GM12878 (cell line): ENCODE results near the gene EGFR. TPM values are rescaled to one million over a fixed set of nuclear protein-coding genes. Genes with fewer than 3 reads are reported as not detected.

Experiments
- ATAC-seq: fragments of 200-7000 bp; cut with Tn5 transposase; 3 replicates; pipeline ENCODE4 v1.9.1; 2020; ENCODE audit warnings: mild to moderate bottlenecking, moderate library complexity
- BruUV-seq: library from RNA; stranded (reverse); fragments of 400-500 nt; replicated peaks from 2 replicates; lab custom pipeline; 2021; lab: Mats Ljungman, UMichigan
- CTCF ChIA-PET: fragments of 300-600 bp; sonication (Branson Sonifier 250); formaldehyde crosslinking; extraction: SDS; loops from one replicate; lab custom pipeline; 2021; ENCODE audit warnings: inconsistent platforms; lab: Yijun Ruan, JAX
- POLR2A ChIA-PET: fragments of 350-600 bp; formaldehyde crosslinking; extraction: SDS; loops from one replicate; lab custom pipeline; 2021; ENCODE audit warnings: inconsistent platforms; lab: Charles Lee
- RAD21 ChIA-PET: fragments of 300-600 bp; sonication (Branson Sonifier 250); formaldehyde crosslinking; loops from one replicate; lab custom pipeline; 2023; ENCODE audit warnings: antibody characterized with exemption; ENCODE audit not compliant: unreplicated experiment; lab: Charles Lee
- SMC1A ChIA-PET: fragments of 300-600 bp; sonication (Branson Sonifier 250); formaldehyde crosslinking; loops from one replicate; lab custom pipeline; 2023; ENCODE audit not compliant: unreplicated experiment, uncharacterized antibody; lab: Charles Lee
- DNase-seq: peaks from one replicate; pipeline ENCODE4 v3.0.0-alpha.2; 2011; ENCODE audit warnings: low read depth, low spot score
- FAIRE-seq: peaks from 3 replicates; lab custom pipeline; 2011; peaks lifted over from hg19 to GRCh38; lab: Jason Lieb, UNC
- H2AFZ ChIP-seq: 2 replicates; pipeline ENCODE4 v1.6.0; 2011; ENCODE audit warnings: low read depth, low read length, control low read depth; ENCODE audit not compliant: control insufficient read depth
- H3K27ac ChIP-seq: 2 replicates; pipeline ENCODE4 v1.5.1; 2011; ENCODE audit warnings: control low read depth; ENCODE audit not compliant: control insufficient read depth, insufficient read depth
- H3K27me3 ChIP-seq, 2 experiments: replicated peaks in 1 of 2; 2 replicates each; pipeline versions ENCODE4 v1.6.0 to v1.6.1; 2011; ENCODE audit warnings: low read length in 1 of 2; ENCODE audit not compliant: control insufficient read depth in 2 of 2, insufficient read depth in 2 of 2
- H3K36me3 ChIP-seq, 2 experiments: 2 replicates each; pipeline ENCODE4 v1.5.1; 2011; ENCODE audit warnings: low read length in 1 of 2; ENCODE audit not compliant: control insufficient read depth in 2 of 2, insufficient read depth in 2 of 2
- H3K4me1 ChIP-seq: 2 replicates; pipeline ENCODE4 v1.6.1; 2011; ENCODE audit warnings: mild to moderate bottlenecking, low read length, moderate library complexity, mixed read lengths; ENCODE audit not compliant: control insufficient read depth, insufficient read depth
- H3K4me2 ChIP-seq: 2 replicates; pipeline ENCODE4 v1.6.0; 2011; ENCODE audit warnings: control low read depth; ENCODE audit not compliant: control insufficient read depth, insufficient read depth
- H3K4me3 ChIP-seq: fragments of 200-600 bp; sonication (generic); 2 replicates; pipeline ENCODE4 v1.5.1; 2016
- H3K79me2 ChIP-seq: 2 replicates; pipeline ENCODE4 v1.6.0; 2011; ENCODE audit warnings: low read length; ENCODE audit not compliant: control insufficient read depth, insufficient read depth
- H3K9ac ChIP-seq: 2 replicates; pipeline ENCODE4 v1.8.0; 2011; ENCODE audit warnings: low read length, control low read depth, mixed read lengths; ENCODE audit not compliant: control insufficient read depth, insufficient read depth
- H3K9me3 ChIP-seq: replicated peaks from 3 replicates; pipeline ENCODE4 v1.5.1; 2011; ENCODE audit warnings: mild to moderate bottlenecking, low read length; ENCODE audit not compliant: control insufficient read depth, insufficient read depth
- H4K20me1 ChIP-seq: 2 replicates; pipeline ENCODE4 v1.6.0; 2011; ENCODE audit not compliant: control insufficient read depth, insufficient read depth
- CREB1 ChIP-seq: IDR thresholded peaks from 2 replicates; pipeline ENCODE4 v1.6.1; 2012; ENCODE audit warnings: low read depth, mild to moderate bottlenecking, inconsistent platforms
- DPF2 ChIP-seq: fragments of 450-650 bp; IDR thresholded peaks from 2 replicates; pipeline ENCODE4 v1.6.1; 2017; ENCODE audit warnings: mild to moderate bottlenecking
- HCFC1 ChIP-seq: fragments of 150-350 bp; IDR thresholded peaks from 2 replicates; pipeline ENCODE4 v1.6.1; 2014; ENCODE audit warnings: low read length
- KAT2A ChIP-seq: conservative IDR thresholded peaks from 2 replicates; pipeline ENCODE4 v1.6.1; 2011; ENCODE audit warnings: low read depth, low read length; ENCODE audit not compliant: control insufficient read depth
- KDM1A ChIP-seq: fragments of 200-600 bp; sonication (generic); IDR thresholded peaks from 2 replicates; pipeline ENCODE4 v1.6.1; 2016; ENCODE audit warnings: borderline replicate concordance
- POLR2AphosphoS2 ChIP-seq: IDR thresholded peaks from 2 replicates; pipeline ENCODE4 v1.6.1; 2011; ENCODE audit warnings: low read depth, mild to moderate bottlenecking, low read length, improper control_type of control experiment, moderate library complexity
- TCF7 ChIP-seq: IDR thresholded peaks from 2 replicates; pipeline ENCODE4 v1.6.1; 2014; ENCODE audit warnings: antibody characterized with exemption, borderline replicate concordance
- whole genome bisulfite sequencing: methylation state at CpG from one replicate; pipeline ENCODE4 v1.1.6; 2016; ENCODE audit warnings: low lambda C conversion rate; ENCODE audit not compliant: insufficient replicate concordance, insufficient coverage; ENCODE audit errors: missing lambda C conversion rate; 5-methylcytosine and 5-hydroxymethylcytosine counted together
- in situ Hi-C: fragments of 300-500 bp; cut with MboI; formaldehyde crosslinking; loops from 9 replicates; pipeline ENCODE4 v1.14.3; 2018; ENCODE audit warnings: mixed read lengths
- intact Hi-C: fragments of 100-400 bp; cut with micrococcal nuclease; formaldehyde crosslinking; loops from one replicate; pipeline ENCODE4 v1.14.2; 2022; ENCODE audit not compliant: unreplicated experiment
- polyA plus RNA-seq, 11 experiments: library from polyadenylated mRNA; depleted of rRNA in 4 of 11; unstranded in 6 of 11; stranded (reverse) in 5 of 11; fragments of >200 nt; fragmentation: Nextera tagmentation in 4 of 11; fragmentation: Illumina TruSeq in 1 of 11; extraction: Ambion mirVana in 4 of 11; extraction: Trizol in 1 of 11; gene quantifications; 1 replicate in 1 of 11; 2 replicates in 10 of 11; pipeline versions ENCODE4 v1.2.1 to v1.2.3, GENCODE V29; 2011 to 2016; ENCODE audit warnings: inconsistent platforms in 2 of 11, missing spikeins in 2 of 11, low read depth in 1 of 11
- total RNA-seq, 4 experiments: library from RNA; depleted of rRNA in 3 of 4; stranded (reverse); fragments of >200 nt in 3 of 4; fragmentation: Illumina TruSeq in 1 of 4; extraction: Trizol in 1 of 4; gene quantifications; 2 replicates each; pipeline versions ENCODE4 v1.2.1 to v1.2.3, GENCODE V29; 2013 to 2021
- TF ChIP-seq, protein P1 (sequence below): IDR thresholded peaks from 2 replicates; pipeline ENCODE4 v1.6.1; 2012; ENCODE audit warnings: low read depth, low read length, improper control_type of control experiment

The EGFR gene
- total and polyA plus RNA-seq, 10 of the 15 experiments (the other 5 are each of a cell fraction or from before 2014, with no cell fraction given): 0.01 to 0.31 TPM; not detected in 8

DNA sequence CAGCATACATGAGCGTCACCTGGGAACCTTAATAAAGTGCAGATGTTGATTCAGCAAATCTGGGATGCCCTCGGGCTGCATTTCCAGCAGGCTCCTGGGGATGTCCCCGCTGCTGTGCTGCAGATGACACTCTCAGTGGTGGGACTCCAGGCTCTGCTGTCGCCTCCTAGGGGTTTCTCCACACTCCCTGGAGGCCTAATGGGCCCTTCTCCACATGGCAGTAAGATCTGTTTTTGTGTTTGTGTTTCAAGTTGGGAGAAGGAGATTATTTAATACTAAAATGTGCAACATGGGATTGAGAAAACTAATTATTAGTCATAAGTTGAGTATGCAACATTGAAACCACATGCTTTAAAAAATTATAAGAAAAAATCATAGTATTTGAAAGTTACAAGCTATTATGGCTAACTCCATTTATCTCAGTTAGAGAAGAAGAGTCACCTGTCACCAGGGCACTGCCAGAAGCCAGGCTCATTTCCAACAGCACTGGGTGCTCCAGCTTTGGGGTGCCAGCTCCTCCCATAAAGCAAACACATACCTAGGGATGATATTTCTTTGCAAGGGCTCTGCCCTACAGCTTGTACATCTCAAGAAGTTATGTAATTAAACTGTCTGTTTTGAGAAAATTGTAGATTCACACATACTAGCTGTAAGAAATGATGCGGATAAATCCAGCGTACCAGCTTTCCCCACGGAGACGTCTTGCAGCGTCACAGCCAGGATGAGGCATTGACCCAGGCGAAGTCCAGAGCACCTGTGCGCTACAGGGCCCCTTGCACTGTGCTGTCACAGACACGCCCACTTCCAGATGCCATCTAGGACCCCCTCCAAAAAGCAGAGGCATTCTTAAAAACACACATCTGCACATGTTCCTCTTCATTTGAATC lies 106.4 kb downstream of the EGFR start:
- ChIA-PET POLR2A (no interaction called here), CTCF (interaction anchor here (1.4 to 1.7 kb wide), 2 partner anchors 16 to 35 kb away, joined by 3 to 4 read pairs; no protein-coding TSS in a partner anchor), RAD21 (no interaction called here)
- no TSS peak for BruUV-seq
- in situ Hi-C loops: no loop called here
- 46% methylated on average over 12 of the region's 12 CpGs for WGBS
- no peaks in the 10 kb centered on the region for H3K4me1 ChIP-seq
- no peaks in the 10 kb centered on the region for H3K79me2 ChIP-seq
- no peaks in the 10 kb centered on the region for H3K9me3 ChIP-seq
- H3K4me2 ChIP-seq: no peak overlapping the region
- no peak overlapping the region for H3K9ac ChIP-seq
- no peaks in the 10 kb centered on the region for H3K36me3 ChIP-seq
- TF ChIP-seq KDM1A (no peak), CREB1 (no peak), DPF2 (no peak), TCF7 (no peak), POLR2AphosphoS2 (no peak), HCFC1 (no peak), KAT2A (no peak)
- TF ChIP-seq, protein P1, sequence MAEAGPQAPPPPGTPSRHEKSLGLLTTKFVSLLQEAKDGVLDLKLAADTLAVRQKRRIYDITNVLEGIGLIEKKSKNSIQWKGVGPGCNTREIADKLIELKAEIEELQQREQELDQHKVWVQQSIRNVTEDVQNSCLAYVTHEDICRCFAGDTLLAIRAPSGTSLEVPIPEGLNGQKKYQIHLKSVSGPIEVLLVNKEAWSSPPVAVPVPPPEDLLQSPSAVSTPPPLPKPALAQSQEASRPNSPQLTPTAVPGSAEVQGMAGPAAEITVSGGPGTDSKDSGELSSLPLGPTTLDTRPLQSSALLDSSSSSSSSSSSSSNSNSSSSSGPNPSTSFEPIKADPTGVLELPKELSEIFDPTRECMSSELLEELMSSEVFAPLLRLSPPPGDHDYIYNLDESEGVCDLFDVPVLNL: no peak
- TF ChIP-seq, all 136 proteins: peak for 0
- SMC1A ChIA-PET: interaction anchor here (1.2 to 1.5 kb wide), 3 partner anchors 15 to 39 kb away, joined by 3 to 5 read pairs (median 4); no protein-coding TSS in a partner anchor
- intact Hi-C loops: no loop called here
- Histone ChIP-seq H2AFZ (no peak overlapping the region), H3K27me3 (peaks cover 0 to 3% of the 10 kb centered on the region in 2 experiments; a peak in 2 of 4 replicates), H4K20me1 (no peaks in the 10 kb centered on the region), H3K4me3 (no peak overlapping the region), H3K27ac (no peak overlapping the region)
- no peak for FAIRE-seq
- no peak for DNase-seq
- ATAC-seq: no peak
